ENCODE measurements around the gene GPR25.

The GPR25 gene

GRCh38 chr1:200899954-200900867 lies 27.4 kb downstream of the GPR25 start:
- H3K4me3 ChIP-seq (ENCODE audit: low read length), result no peak overlapping the region
- no peaks in the 10 kb centered on the region for H3K9me3 ChIP-seq (ENCODE audit: control insufficient read depth, insufficient read depth, low read length)
- H3F3A ChIP-seq (ENCODE audit: control insufficient read depth, insufficient read depth), result no peaks in the 10 kb centered on the region
- no peak overlapping the region for H3K4me2 ChIP-seq (ENCODE audit: low read length)
- no peak overlapping the region for H3K27ac ChIP-seq (ENCODE audit: low read depth, low read length)
- no peak for TF ChIP-seq EZH2phosphoT487 (IDR thresholded peaks at IDR 0.05; ENCODE audit: borderline replicate concordance, low read length)
- TF ChIP-seq CTCF (IDR thresholded peaks at IDR 0.05; ENCODE audit: low read depth, low read length, poor library complexity, severe bottlenecking), result no peak
- H3K36me3 ChIP-seq (ENCODE audit: control insufficient read depth, low read length), result no peaks in the 10 kb centered on the region
- no peaks in the 10 kb centered on the region for H3K4me1 ChIP-seq (ENCODE audit: control insufficient read depth, low read length)
- H3K27me3 ChIP-seq (ENCODE audit: control insufficient read depth, low read length), result peaks cover 6% of the 10 kb centered on the region; the same call in 1 of the 2 replicates
- no peaks in the 10 kb centered on the region for H3K9me2 ChIP-seq (replicated peaks; ENCODE audit: control insufficient read depth, low read length)
- H4K20me1 ChIP-seq (ENCODE audit: control insufficient read depth, insufficient read depth, low read depth, low read length), result no peaks in the 10 kb centered on the region
- H3K79me2 ChIP-seq (ENCODE audit: control insufficient read depth, low read length), result no peaks in the 10 kb centered on the region

DNA sequence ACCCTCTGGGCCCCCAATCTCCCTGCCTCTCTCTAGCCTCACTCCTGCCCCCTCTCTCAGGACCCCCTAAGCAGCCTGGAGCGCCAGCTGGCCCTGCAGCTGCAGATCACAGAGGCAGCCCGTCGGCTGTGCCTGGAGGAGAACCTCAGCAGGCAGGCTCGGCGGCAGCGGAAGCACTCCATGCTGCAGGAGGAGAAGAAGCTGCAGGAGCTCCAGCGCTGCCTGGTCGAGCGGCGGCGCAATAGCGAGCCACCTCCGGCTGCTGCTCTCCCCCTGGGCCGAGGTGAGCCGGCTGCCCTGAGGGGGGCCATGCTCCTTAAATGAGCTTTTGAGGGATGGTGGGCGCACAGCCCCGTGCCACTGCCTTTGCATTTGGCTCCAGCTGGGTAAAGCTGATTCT lies 28.1 kb downstream of the GPR25 start:
- Histone ChIP-seq H3K27me3 (ENCODE audit: control insufficient read depth, low read length) (peaks cover 6% of the 10 kb centered on the region; the same call in 1 of the 2 replicates), H4K20me1 (ENCODE audit: control insufficient read depth, insufficient read depth, low read depth, low read length) (no peaks in the 10 kb centered on the region), H3K36me3 (ENCODE audit: control insufficient read depth, low read length) (no peaks in the 10 kb centered on the region), H3K27ac (ENCODE audit: low read depth, low read length) (no peak overlapping the region), H3K4me1 (ENCODE audit: control insufficient read depth, low read length) (no peaks in the 10 kb centered on the region), H3K79me2 (ENCODE audit: control insufficient read depth, low read length) (no peaks in the 10 kb centered on the region), H3K4me3 (ENCODE audit: low read length) (no peak overlapping the region), H3K9me2 (replicated peaks; ENCODE audit: control insufficient read depth, low read length) (no peaks in the 10 kb centered on the region), H3K4me2 (ENCODE audit: low read length) (no peak overlapping the region), H3F3A (ENCODE audit: control insufficient read depth, insufficient read depth) (no peaks in the 10 kb centered on the region), H3K9me3 (ENCODE audit: control insufficient read depth, insufficient read depth, low read length) (no peaks in the 10 kb centered on the region)
- TF ChIP-seq CTCF (IDR thresholded peaks at IDR 0.05; ENCODE audit: low read depth, low read length, poor library complexity, severe bottlenecking) (no peak), EZH2phosphoT487 (IDR thresholded peaks at IDR 0.05; ENCODE audit: borderline replicate concordance, low read length) (no peak)

DNA sequence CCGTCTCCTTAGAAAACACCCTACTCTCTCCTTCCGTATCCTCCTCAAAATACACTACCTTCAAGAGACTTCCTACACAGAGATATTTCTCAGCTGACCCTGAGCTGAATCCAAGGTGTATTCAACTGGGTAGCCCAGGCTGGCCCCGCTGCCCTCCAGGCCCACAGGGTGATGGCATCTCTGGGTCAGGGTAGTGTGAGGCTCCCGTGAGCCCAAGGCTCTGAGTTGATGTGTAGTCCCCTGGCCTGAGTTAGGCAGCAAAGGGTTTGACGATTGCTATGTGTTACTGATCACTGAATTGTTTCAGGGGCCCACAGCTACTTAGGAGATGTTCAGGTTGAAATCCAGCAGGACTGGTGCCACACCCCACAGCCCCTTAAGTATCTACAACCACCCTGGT lies 28.6 kb downstream of the GPR25 start:
- H3K9me2 ChIP-seq (replicated peaks; ENCODE audit: control insufficient read depth, low read length), result no peaks in the 10 kb centered on the region
- H3K4me3 ChIP-seq (ENCODE audit: low read length), result no peak overlapping the region
- peaks cover 6% of the 10 kb centered on the region; the same call in 1 of the 2 replicates for H3K27me3 ChIP-seq (ENCODE audit: control insufficient read depth, low read length)
- TF ChIP-seq CTCF (IDR thresholded peaks at IDR 0.05; ENCODE audit: low read depth, low read length, poor library complexity, severe bottlenecking) (no peak), EZH2phosphoT487 (IDR thresholded peaks at IDR 0.05; ENCODE audit: borderline replicate concordance, low read length) (no peak)
- H3K9me3 ChIP-seq (ENCODE audit: control insufficient read depth, insufficient read depth, low read length), result no peaks in the 10 kb centered on the region
- no peaks in the 10 kb centered on the region for H4K20me1 ChIP-seq (ENCODE audit: control insufficient read depth, insufficient read depth, low read depth, low read length)
- no peaks in the 10 kb centered on the region for H3F3A ChIP-seq (ENCODE audit: control insufficient read depth, insufficient read depth)
- H3K4me2 ChIP-seq (ENCODE audit: low read length), result no peak overlapping the region
- no peaks in the 10 kb centered on the region for H3K36me3 ChIP-seq (ENCODE audit: control insufficient read depth, low read length)
- no peak overlapping the region for H3K27ac ChIP-seq (ENCODE audit: low read depth, low read length)
- H3K4me1 ChIP-seq (ENCODE audit: control insufficient read depth, low read length), result no peaks in the 10 kb centered on the region
- no peaks in the 10 kb centered on the region for H3K79me2 ChIP-seq (ENCODE audit: control insufficient read depth, low read length)

Data from DOHH2 (cell line).